ENCODE results near the gene TBX19.

GRCh38 chr1:168234846-168235547 is 45.7 kb upstream of the TBX19 start:
- TF ChIP-seq CTCF (IDR thresholded peaks at IDR 0.05; ENCODE audit: poor library complexity) (peak; percentile 46), EZH2phosphoT487 (IDR thresholded peaks at IDR 0.05; ENCODE audit: low read depth, severe bottlenecking, unreplicated experiment) (no peak), EZH2 (IDR thresholded peaks at IDR 0.05; ENCODE audit: borderline replicate concordance) (no peak)

All from hepatocyte (in vitro differentiated cells).